ENCODE data around the gene PLXNB2. TPM values are rescaled to one million over a fixed set of nuclear protein-coding genes. Genes with fewer than 3 reads are reported as not detected.

The PLXNB2 gene
- total and polyA plus RNA-seq, 2 of the 4 experiments (the other 2 are of a cell fraction), result 73.1 to 202 TPM

DNA sequence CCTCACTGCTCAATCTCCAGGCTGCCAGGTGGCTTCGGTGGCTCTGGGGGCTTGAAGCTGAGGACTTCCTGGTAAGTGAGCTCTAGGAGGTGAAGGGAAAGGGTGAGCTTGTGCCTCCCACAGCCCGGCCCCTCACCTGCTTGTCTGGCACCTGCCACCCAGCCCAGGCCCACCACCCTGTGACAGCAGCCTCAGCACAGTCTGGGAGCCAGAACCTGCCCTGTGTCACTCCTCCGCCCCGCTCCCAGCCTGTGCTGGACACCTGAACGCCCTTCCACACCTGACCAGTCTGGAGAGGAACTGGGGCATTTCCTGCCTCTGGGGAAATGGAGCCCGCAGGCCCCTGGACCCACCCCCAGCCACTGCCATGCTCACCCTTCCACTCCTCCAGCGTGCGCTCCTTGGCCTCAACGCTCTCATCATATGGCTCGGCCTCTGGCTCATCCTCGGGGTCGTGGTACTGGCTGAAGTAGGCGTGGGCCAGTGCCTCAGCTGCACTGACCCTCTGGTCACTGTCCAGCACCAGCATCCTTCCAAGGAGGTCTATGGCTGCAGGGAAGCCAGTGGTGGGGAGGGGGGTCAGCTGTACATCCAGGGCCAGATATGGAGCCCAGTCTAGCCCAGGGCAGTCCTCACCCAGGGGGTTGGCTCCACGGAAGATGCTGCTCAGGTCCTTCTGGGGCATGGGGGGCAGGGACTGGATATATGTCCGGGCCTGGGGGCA, 42.3 kb downstream of the PLXNB2 start:
- Histone ChIP-seq H3K9me1 (ENCODE audit: insufficient read depth, low read length) (peaks cover 4% of the 10 kb centered on the region; the same call in 1 of the 2 replicates), H3K18ac (ENCODE audit: low read depth, low read length) (no peak overlapping the region), H3K79me1 (ENCODE audit: low read depth in 1 of 2, low read length in 2 of 2) (peaks cover 6 to 13% of the 10 kb centered on the region in 2 experiments; a peak in 3 of 4 replicates), H2AFZ (replicated peaks; ENCODE audit: low read length, poor library complexity) (peak overlapping the region; percentile 35), H4K91ac (ENCODE audit: insufficient read depth, low read depth, low read length) (no peak overlapping the region), H3K9me3 (ENCODE audit: control insufficient read depth, insufficient read depth, low read length) (no peaks in the 10 kb centered on the region), H3K23ac (ENCODE audit: low read depth, low read length) (no peak overlapping the region), H2AK5ac (ENCODE audit: low read depth, low read length) (no peak overlapping the region), H2BK120ac (ENCODE audit: low read depth, low read length) (no peak overlapping the region), H2AK9ac (replicated peaks; ENCODE audit: low read depth, low read length, poor library complexity) (no peak overlapping the region), H4K5ac (ENCODE audit: low read depth, low read length) (no peak overlapping the region), H3K27me3 (ENCODE audit: control insufficient read depth, insufficient read depth, low read length) (no peaks in the 10 kb centered on the region), H3K27ac (ENCODE audit: insufficient read depth, low read length) (no peak overlapping the region), H3K36me3 (ENCODE audit: control insufficient read depth, insufficient read depth, low read length) (no peaks in the 10 kb centered on the region), H2BK20ac (ENCODE audit: low read depth, low read length) (no peak overlapping the region), H3K9ac (ENCODE audit: low read depth, low read length) (no peak overlapping the region), H3K4me1 (ENCODE audit: control insufficient read depth, insufficient read depth, low read length) (peaks cover 12% of the 10 kb centered on the region), H3K4me3 (ENCODE audit: insufficient read depth, low read depth, low read length) (no peak overlapping the region), H2BK5ac (ENCODE audit: low read depth, low read length, poor library complexity, severe bottlenecking) (no peak overlapping the region), H3K56ac (ENCODE audit: extremely low read depth, insufficient read depth, low read length) (no peak overlapping the region), H3K4me2 (ENCODE audit: low read depth, low read length) (no peak overlapping the region), H3K14ac (replicated peaks; ENCODE audit: low read depth, low read length) (no peak overlapping the region), H4K8ac (ENCODE audit: low read depth in 2 of 2, low read length in 2 of 2) (no peak overlapping the region), H4K20me1 (ENCODE audit: insufficient read depth, low read length) (peaks cover 12% of the 10 kb centered on the region), H2BK15ac (ENCODE audit: low read depth, low read length) (no peak overlapping the region), H3K4ac (ENCODE audit: low read depth, low read length) (no peak overlapping the region)
- intact Hi-C loops (cut with micrococcal nuclease), result no loop called here
- DNase-seq, result no peak
- CTCF ChIA-PET, result no interaction called here
- WGBS, 2 experiments (ENCODE audit: extremely low coverage in 2 of 2, insufficient read length in 1 of 2), result 94% methylated on average over 3 of the region's 15 CpGs; no CpG with 5 or more reads in 1 of the 2 experiments
- dilution Hi-C loops (cut with HindIII; ENCODE audit: low sequenced_read_pairs, unreplicated experiment), result no loop called here
- POLR2A ChIA-PET (ENCODE audit: unreplicated experiment), result no interaction called here
- BruUV-seq (replicated peaks), result no TSS peak
- ATAC-seq (ENCODE audit: low read depth), result no peak
- in situ Hi-C loops (cut with MboI; ENCODE audit: low sequenced_read_pairs), result no loop called here
- TF ChIP-seq FOS (IDR thresholded peaks at IDR 0.05; ENCODE audit: low read depth, low read length), result no peak
- TF ChIP-seq RFX5 (IDR thresholded peaks at IDR 0.05; ENCODE audit: low read depth, low read length), result no peak
- TF ChIP-seq RAD21 (IDR thresholded peaks at IDR 0.05; ENCODE audit: low read length), result no peak
- no peak for TF ChIP-seq CHD1 (IDR thresholded peaks at IDR 0.05; ENCODE audit: low read depth, low read length)
- TF ChIP-seq RCOR1 (IDR thresholded peaks at IDR 0.05; ENCODE audit: insufficient replicate concordance, low read length), result no peak
- TF ChIP-seq NFE2L2 (IDR thresholded peaks at IDR 0.05; ENCODE audit: low read depth, low read length), result no peak
- TF ChIP-seq MAFK (IDR thresholded peaks at IDR 0.05; ENCODE audit: low read depth, low read length), result no peak
- TF ChIP-seq, protein P1, sequence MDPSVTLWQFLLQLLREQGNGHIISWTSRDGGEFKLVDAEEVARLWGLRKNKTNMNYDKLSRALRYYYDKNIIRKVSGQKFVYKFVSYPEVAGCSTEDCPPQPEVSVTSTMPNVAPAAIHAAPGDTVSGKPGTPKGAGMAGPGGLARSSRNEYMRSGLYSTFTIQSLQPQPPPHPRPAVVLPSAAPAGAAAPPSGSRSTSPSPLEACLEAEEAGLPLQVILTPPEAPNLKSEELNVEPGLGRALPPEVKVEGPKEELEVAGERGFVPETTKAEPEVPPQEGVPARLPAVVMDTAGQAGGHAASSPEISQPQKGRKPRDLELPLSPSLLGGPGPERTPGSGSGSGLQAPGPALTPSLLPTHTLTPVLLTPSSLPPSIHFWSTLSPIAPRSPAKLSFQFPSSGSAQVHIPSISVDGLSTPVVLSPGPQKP (IDR thresholded peaks at IDR 0.05; ENCODE audit: borderline replicate concordance, low read depth, low read length), result no peak
- TF ChIP-seq, protein P2, sequence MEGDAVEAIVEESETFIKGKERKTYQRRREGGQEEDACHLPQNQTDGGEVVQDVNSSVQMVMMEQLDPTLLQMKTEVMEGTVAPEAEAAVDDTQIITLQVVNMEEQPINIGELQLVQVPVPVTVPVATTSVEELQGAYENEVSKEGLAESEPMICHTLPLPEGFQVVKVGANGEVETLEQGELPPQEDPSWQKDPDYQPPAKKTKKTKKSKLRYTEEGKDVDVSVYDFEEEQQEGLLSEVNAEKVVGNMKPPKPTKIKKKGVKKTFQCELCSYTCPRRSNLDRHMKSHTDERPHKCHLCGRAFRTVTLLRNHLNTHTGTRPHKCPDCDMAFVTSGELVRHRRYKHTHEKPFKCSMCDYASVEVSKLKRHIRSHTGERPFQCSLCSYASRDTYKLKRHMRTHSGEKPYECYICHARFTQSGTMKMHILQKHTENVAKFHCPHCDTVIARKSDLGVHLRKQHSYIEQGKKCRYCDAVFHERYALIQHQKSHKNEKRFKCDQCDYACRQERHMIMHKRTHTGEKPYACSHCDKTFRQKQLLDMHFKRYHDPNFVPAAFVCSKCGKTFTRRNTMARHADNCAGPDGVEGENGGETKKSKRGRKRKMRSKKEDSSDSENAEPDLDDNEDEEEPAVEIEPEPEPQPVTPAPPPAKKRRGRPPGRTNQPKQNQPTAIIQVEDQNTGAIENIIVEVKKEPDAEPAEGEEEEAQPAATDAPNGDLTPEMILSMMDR (conservative IDR thresholded peaks at IDR 0.05; ENCODE audit: low read depth, low read length), result no peak
